AML-193 (cell line): Measurements from ENCODE around the gene DENND2D.
A peak's percentile ranks its signal among the peaks of the same experiment; 100 is the strongest.
"Not testable (repeated sequence)": the region's sequence is repeated elsewhere in the genome, so short reads cannot be mapped to it uniquely, and the experiment has no call there.

Source experiments
- DNase-seq, 2 experiments: peaks; one replicate each; lab custom pipeline; 2025; lab: John Stamatoyannopoulos, UW

The DENND2D gene

DNA sequence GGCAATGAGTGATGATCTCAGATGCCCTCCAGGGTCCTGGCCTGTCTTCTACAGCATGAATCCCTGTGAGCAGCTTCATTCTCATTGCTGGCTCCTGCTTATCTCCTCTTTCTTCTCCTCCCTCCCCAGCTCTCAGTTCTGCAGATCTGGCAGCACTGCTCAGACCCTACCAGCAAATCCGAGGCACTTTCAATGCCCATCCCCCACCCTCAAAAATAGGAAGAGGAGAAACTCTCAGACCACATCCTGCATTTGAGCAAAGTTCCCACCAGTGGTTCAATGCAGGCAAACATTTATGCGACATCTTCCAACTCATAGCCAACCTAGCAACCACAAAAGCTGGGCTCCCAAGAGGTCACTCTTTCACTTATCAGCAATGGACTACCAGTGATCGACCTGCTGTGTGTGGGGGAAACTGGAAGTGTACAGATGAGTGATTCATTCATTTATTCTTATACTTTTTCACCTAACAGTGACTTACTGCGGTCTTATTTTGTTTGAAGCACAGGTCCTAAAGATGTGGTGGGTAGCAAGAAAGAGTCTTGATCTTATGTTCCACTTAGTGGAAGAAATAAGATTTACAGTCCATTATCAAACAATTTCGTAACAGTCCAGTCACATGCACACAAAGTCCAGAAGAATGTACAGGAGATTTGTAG, 21.3 kb upstream of the DENND2D start:
- DNase-seq: peak; percentile 76 to 77

DNA sequence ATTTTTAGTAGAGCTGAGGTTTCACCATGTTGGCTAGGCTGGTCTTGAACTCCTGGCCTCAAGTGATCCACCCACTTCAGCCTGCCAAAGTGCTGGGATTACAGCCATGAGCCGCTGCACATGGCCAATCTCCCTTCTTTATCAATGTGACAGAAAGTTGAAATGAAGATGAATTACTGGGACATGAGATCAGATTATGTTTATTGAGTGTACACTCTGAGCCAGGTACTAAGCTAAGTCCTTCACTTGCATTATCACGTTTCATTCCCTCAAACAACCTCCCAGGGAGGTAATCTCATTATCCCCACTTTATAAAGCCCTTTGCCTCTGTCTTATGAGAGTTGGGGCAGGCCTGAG, 20.8 kb upstream of the DENND2D start:
- DNase-seq: no peak

DNA sequence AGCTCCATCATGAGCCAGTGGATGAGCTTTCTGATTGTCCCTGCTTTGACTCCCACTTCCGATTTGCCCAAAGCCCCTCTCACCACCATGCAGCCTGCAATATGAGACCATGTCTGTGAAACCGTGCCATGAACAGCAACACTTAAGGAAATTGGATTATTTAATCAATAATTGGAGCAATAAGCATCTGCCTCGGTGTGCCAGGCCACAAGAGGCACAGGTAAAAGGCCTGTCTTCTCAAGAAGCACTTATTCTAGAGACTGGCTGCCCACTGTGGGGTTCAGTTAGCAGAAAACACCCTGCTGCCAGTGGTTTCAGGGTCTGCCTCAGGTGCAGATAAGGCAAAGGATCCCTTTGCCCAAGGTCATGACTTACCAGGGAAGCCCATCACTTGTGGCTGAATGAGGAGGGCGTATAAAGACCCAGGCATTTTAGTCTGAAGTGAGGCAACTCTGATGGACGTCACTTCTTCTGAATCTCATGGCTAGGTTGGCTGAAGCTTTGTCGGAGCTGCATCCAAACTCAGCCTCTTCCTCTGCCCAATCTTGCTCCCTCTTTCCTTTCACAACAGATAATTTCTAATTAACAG, 19.9 kb upstream of the DENND2D start:
- no peak for DNase-seq

DNA sequence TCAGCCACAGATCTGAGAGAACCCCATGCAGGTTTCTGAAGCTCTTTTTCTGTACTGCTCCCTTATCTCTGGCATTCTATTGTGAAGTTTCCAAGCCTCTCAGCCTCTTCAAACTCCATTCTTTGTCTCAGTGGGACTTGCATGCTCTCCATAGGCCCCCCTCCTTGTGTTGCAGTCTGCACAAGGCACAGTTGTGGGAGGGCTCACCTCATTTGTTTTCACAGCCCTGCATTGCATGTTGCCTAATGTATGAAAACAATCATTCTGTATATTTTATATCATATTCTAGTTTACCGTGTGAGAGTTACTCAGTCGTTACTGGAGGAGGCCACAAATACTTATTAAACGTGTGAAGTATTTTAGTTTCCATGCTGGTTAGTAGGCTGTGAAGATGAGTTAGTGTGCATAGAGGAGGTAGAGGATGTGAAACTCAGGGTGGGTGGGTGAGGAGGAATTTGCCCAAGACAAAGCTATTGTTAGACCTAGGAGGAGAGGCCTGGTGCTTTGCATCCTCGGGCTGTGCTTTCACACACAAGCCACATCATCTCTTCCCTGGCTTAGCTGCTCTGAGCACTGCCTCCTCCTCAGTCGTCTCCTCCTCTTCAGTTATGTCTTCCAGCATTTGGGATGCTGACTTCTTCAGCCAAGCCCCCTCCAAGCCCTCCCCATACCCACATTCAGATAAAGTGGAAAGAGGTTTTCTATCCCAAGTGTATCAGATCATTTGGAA, 19.3 kb upstream of the DENND2D start:
- no peak for DNase-seq

DNA sequence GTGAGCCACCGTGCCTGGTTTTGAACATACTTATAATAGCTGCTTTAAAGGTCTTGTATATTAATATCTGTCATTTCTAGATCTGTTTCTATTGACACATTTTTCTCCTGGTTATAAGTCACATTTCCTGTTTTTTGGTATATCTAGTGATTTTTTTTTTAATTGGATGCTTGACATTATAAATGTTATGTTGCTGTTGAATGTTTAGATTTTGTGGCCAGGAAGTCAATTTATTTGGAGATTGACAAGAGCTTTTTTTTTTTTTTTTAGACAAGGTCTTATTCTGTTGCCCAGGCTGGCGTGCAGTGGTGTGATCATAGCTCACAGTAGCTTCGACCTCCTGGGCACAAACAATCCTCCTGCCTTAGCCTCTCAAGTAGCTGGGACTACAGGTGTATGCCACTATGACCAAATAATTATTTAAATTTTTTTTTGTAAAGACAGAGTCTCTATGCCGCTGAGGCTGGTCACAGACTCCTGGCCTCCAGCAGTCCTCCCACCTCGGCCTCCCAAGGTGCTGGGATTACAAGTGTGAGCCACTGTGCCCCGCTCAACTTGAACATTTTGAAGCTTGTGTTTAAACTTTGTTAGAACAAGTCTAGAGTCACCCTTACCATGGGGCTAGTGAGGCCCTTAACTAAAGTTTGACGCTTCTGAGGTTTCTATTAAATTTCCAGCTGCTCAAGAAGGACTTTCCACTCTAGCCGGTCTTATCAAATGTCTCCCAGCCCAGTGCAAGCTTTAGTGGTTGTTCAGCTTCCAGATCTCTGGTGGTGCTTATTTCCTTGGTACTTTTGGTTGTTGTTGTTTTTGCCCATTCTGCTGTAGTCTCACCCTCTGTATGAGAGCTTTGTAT, 18.5 kb upstream of the DENND2D start:
- DNase-seq: no peak

DNA sequence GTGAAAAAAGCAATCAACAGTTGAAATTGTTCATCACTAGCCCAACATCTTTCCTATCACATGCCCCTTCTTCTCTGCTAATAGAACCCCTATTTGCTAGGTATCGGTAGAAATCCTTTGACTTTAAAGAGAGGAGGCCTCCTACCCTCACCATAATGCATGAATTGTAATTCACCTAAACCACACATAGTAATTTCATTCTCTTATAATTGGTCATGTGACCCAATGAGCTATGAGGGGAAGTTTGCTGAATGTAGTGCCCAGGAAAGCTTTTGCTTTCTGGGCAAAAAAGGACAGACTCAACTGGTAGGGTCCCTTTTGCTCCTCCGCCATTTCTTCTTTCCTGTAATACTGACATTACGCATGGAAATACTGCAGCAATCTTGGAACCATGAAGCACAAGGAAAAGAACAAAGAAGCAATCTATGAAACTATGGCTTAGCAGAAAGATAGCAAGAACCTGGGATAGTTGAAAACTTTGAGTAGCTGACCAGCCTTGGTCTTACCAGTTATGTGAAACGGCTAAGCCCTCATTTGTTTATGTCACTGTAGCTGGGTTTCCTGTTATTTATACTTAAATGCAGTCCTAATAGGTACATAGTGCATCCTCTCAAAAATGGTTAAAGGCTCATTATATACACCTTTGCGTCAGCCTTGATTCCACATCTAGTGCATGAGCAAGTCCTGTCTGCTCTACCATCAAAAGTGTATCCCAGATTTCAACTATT, 16.9 kb upstream of the DENND2D start:
- no peak for DNase-seq

DNA sequence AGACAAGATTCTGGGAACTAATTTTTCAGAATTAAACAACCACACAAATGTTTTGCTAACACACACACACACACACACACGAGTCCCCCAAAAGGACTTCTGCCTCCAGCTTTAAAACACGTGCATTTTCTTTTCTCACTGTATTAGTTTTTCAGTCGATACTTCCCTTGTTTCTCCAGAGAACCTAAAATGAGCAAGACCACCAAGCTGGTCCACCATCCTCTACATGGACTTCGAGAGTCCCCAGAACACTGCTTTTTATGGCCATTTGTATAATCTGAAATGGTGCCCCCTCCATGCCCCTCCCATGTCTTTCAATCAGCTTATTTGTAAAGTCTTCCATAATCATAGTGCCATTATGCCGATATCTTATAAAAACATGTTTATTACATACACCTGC, 16.3 kb upstream of the DENND2D start:
- DNase-seq: no peak

DNA sequence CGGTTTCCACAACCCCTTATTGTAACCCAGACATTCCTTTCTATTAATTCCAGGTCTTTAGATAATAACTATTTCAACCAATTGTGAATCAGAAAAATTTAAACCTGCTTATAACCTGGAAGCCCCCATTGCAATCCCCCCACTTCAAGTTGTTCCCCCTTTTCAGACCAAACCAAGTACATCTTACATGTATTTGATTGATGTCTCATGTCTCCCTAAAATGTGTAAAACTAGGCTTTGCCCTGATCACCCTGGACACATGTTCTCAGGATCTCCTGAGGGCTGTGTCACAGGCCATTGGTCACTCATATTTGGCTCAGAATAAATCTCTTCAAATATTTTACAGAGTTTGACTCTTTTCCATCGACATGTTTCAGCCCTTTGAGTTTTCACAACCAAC, 14.8 kb upstream of the DENND2D start:
- DNase-seq: not testable (repeated sequence)

DNA sequence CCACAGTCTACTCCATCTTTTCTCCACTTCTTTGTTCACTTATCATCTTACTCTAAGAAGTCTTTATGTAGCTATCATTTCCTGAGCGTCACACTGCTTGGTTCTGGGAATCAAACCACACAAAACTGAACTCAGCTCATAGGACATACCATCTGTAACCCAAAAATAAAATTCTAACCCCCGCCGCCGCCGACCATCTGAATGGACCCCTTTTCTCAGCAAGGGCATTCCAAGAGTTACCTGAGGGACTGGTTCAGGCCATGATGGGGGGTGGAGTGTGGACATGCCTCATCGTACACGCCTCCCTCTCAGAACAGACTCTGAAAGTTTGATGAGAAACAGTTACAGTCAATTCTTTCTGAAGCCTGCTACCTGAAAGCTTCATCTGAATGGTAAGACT, 14.4 kb upstream of the DENND2D start:
- no peak for DNase-seq

DNA sequence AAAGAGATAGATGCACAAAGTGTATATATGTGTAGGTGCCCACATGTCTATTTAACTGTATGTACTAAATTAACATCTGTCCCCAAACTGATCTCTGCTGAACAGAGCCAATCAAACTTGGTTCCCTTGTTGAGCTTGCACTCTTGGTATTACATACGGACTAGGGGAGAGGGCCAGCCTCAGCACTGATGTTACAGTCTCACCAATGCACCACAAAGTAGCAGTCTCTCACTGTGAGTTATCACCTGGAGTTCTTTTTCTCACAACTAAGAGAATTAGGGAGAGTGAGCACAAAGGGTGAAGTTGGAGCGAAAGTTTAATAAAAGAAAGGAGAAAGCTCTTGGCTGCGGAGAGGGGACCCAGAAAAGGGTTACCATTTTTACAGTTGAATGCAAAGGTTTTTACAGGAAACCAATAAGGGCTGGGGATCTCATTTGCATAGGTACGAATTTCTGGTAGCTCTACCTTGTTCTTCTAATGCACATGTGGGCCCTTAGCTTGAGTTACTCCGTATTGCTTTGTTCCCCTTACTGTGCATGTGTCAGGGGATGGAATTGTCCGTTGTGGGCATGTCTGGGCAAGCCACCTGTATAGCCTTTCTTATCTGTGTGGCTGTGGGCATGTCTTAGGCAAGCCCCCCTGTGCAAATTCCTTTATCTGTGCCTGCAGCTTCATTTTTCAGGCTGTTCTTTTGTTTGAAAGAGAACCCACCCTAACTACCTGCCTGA, 13.8 kb upstream of the DENND2D start:
- DNase-seq: no peak

DNA sequence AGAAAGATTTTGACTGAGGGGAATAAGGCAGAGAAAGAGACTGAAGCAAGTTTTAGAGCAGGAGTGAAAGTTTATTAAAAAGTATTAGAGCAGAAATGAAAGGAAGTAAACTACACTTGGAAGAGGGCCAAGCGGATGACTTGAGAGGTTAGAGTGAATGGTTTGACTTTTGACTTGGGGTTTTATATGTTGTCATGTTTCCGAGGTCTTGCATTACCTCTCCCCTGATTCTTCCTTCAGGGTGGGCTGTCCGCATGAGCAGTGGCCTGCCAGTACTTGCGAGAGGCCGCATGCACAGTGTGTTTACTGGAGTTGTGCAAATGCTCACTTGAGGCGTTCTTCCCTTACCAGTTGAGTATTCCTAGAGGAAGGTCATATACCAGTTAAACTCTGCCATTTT, 13.0 kb upstream of the DENND2D start:
- DNase-seq: peak in 1 of 2 experiments; percentile 9

DNA sequence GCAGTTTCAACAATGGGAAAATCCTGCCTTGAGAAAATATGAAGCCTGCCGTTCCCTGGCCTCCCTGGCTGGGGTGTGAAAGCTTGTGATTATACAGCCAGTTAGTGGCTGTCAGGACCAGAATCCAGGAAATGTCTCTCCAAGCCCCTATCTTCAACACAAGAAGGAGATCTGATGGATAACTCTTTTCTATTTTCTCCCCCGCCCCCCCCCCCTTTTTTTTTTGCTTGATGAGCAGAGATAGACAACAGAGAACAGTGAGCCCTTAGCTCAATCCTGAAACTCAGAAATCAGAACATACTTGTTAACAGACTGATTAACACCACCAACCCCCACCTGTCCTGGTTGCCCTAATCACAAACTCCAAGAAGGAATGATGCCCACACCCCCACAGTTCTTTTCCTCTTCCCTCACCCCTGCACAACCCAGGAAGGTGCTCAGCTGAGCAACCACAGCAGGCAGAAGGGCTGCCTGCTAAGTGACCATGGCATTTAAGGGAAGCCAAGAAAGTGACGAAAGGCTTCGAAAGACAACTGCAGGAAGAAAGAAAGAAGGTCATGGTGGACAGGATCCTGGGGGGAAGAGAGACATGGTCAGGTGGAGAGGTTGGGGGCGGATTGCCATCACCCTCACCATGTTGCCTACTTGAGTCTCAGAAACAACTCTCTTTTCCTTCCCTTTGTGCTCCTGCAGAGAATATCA, 12.3 kb upstream of the DENND2D start:
- DNase-seq: peak; percentile 13 to 45

DNA sequence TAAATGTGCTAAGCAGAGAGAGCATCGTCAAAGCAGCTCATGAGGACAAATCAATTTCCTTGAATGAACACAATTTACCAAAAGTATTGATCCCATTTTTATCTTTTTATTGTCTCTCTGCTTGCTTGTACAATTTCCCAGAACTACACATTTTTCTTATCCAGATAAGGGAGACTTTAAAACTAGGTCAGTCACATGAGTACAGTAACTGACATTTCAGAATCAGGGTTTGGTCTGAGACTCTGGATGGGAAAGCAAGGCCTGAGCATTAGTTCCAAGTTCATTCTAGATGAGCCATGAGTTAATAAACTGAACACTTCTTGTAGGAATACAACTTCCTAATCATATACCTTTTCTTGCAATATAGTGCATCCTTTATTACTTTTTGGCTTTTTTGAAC, 11.5 kb upstream of the DENND2D start:
- no peak for DNase-seq

DNA sequence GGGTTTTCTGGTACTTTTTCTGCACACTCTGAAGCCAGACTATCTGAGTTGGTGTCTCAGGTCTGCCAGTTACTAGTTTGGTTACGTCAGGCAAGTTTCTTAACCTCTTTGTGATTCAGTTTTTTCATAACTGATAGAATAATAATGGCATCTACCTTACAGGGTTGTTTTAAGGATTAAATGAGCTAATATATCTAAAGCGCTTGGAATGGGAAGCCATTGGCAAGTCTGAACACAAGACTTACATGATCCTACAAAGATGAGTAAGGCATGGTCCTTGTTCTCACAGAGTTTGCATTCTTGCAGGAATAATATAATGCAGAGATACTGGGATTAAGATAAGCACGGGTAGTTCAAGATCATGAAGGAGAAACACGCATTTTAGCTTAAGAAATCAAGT, 9.2 kb upstream of the DENND2D start:
- DNase-seq: no peak

DNA sequence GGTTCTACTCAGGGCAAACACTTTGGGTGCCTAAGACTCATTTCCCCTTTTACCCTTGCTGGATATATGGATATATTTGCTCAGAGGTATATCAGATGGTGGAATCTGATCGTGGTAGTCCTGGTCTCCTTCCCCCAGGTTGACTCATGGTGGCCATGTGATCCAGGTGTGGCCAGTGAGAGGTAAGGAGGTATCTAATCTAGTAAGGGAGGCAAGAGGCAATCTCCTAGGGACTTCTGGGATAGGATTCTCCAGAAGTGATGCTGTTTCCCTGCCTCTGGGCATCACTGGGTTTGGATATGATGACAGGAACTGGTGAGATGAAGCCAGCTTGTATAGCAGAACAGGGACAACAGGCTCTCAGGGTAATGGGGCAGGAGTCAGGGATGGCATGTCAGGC, 8.5 kb upstream of the DENND2D start:
- no peak for DNase-seq

DNA sequence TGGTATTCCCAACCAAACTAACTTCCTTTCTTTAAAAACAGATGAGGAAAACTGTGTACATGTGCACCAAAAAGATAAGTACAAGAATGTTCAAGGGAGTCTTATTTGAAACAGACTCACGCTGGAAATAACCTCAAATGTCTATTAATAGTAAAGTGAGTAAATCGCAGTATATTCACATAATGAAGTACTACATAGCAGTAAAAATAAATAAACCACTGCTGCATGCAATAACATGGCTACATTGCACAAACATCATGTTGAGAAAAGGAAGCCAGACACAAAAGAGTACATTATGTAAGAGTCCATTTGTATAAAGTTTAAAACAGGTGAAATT, 5.2 kb upstream of the DENND2D start:
- DNase-seq: peak; percentile 58 to 71

DNA sequence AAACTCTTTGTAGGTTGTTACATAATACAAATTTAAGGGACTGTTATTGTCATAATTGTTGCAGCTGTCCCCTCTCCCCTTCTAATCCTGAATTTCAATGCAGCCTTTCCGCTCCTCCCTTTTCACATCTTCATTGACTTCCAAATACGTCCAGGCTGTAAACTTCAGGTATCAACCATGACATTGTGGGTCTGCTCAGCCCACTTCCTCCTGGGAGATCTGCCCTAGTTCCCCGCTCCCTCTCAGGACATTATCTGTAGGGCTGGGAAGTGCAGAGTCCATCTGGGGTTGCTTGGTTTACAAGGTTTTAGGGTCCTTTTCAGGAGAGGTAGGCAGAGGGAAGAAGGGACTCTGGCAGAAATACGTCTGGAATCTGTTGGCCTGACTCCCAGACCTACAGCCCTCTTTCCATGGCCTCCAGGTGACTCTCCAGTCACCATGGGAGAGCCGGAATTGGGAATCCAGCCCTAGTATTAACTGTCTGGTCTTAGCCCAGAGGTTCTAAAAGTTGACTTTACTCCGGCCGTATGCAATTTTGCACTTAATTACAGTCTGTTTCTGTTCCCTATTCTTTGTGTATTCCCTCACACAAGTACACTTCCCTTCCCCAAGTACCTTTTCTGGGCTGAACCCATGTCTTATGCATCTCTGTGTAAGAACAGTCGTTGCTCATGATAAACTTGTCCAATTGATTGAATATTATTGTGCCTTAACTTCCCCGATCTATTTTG, 4.7 kb upstream of the DENND2D start:
- DNase-seq: no peak

DNA sequence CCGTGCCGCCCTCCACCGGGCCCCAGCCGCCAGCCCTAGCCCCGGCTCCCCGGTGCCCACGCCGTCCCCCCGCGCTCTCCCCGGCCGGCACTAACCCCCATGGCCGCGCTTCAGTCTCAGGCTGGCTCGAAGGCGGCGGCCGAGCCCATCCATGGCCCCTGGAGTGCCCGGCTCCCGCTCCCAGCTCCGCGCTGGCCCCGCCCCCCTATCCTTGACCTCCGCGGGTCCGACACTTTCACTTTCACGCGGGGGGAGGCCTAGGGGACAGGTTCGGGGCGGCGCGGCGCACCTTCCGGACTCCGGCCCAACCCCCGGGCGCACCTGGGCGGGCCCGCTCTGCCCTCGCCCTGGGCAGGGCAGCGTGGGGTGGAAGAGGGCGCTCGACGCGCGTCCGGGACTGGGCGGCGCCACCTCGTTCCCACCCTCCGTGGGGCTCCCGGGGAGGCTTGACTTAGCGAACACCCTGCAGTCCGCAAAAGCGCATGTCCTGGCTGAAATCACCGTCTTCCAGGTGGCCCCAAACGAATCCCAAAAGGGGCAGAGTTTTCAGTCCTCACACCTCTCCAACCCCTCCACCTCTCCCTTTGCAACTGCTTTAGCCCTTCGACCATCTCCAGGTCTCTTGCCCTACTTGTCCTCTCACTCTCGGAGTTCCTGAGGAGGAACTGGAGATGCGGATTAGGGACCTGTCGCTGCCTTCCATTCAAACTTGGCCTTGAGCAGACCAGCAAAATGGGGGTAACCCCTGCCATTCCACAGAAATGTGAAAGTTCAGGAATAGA, 3.9 kb upstream of the DENND2D start:
- DNase-seq: peak; percentile 14 to 18

DNA sequence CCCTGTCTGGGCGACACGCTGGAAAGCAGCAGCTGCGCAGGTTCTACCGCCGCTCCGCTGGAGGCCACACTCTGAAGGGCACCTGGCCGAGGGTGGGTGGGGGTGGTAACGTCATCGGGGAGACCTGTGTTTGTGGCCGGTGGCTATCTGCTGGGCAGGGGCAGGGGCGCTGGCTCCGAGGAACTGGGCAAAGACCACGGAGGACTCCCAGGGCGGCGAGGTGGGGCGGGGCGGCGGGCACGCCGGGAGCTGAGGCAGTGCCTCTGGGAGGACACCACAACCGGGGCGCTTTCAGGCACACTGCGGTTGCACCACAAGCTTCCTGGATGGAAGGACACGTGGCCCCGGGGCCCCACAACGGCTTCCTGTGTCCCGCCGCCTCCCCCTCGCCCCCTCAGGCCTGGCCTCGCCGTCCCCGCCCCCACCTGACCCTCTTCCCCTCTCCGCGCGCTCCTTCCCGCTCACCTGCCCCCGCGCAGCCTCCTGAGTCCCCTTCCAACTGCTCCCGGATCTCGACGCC, 3.3 kb upstream of the DENND2D start:
- peak; percentile 88 to 91 for DNase-seq
